GM18511 (cell line): ENCODE data around the gene SVOPL.
"Not testable (repeated sequence)": the region's sequence is repeated elsewhere in the genome, so short reads cannot be mapped to it uniquely, and the experiment has no call there.

ENCODE experiments used
- ATAC-seq: cut with Tn5 transposase; IDR thresholded peaks from one replicate; pipeline ENCODE4 v1.9.1; 2021; ENCODE audit warnings: mild to moderate bottlenecking, moderate library complexity; ENCODE audit not compliant: unreplicated experiment

The SVOPL gene

DNA sequence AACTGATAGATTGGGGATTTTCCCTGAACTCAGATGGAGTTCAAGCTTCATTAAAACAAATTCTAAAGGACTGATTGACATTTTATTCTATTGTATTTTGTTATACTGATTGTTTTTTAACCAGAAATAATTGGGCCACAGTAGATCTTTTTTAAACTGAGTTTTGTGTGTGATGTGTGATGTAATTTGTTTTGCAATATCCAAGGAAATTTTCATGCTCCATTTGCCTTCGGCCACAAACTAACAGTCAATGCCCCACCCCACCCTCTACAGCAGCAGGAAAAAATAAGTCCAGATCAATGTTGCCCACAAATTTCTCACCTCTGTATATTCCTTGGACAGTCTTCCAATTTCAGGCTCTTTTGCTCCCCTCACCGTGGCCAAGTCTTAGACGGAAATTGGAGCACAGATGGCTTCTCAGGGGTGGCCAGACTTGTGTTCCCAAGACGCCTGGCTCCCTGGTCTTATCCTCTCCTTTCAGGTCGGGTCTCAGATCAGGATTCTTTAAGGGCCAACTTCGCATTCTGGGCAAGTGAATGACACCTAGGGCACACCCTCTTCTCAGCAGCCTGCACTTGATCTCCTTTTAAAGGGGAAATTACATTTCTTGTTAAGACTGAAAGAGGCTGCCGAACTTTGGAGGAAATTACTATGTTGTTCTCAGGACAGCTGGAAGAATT lies at the start of gene SVOPL:
Gene SVOPL (minus strand): TSS at position 506 of the 680 bp plus-strand sequence. CDS start 22,317 bp downstream, outside the sequence.
- ATAC-seq: no peak

DNA sequence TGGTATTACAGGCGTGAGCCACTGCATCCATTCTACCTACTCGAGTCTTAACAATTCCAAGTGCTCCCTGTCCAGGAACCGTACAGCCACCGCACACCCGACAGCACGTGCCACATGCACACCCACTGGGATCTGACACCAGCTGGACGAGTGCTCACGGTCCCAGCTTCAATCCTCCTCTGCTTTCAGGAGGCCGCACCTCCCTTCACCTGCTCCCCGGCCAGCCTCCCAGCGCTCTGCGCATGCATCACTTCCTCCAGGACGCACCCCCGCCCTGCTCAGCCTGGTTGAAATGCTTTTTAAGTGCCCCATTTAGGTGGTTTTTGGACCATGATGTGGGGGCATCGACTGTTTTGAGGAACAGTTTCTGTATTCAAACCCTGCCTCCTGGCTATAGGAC lies 49.3 kb upstream of the SVOPL start:
- ATAC-seq: no peak

DNA sequence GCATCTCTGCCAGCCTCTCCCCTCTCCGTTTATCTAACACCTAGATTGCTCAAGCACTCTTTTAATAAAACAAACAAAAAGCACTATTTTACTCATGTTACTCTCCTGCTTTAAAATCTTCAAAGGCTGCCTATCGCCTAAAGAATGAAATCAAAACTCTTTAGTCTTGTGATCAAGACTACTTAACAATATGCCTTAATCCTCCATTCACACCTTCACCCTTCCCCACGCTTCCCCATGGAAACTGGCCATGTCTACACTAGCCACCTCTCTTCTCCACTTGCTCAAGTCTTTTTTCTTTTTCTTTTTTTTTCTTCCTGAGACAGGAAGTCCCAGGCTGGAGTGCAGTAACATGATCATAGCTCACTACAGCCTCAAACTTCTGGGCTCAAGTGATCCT lies 48.8 kb upstream of the SVOPL start:
- no peak for ATAC-seq

GRCh38 chr7:138748666-138749065 lies 47.5 kb upstream of the SVOPL start:
- ATAC-seq: no peak

DNA sequence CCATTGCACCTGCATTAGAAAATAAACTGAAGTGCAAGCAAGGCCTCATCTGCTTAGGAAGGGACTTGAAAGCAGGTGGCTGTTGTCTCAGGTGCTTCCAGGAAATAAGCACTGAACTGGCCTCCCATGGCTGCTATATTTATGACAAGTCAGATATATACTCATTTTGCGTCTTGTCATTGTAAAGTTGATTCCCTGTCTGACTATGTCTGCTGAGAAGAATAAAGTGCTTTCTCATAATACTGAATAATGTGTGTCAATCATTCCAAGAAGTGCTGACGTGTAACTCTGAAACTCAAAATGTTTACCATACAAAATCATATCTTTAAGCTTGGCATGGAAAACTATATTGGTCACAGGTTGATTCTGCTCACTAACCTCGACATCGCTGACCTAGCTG lies 44.9 kb upstream of the SVOPL start:
- no peak for ATAC-seq

DNA sequence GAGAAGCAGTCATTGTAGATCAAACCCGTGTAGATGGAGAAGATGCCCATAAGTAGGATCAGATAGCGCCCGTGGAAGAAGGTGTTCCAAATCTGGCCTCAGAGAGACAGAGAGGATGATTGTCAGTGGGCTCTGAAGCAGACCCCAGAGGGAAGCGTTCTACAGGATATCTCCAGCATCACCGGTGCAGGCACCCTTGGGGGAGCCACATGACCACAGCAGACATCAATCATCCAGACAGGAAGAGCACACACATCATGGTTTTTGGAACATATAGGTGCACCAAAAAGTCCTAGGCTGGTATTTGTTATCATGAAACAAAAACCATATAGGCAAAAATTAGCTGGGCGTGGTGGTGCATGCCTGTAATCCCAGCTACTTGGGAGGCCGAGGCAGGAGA lies 44.0 kb upstream of the SVOPL start:
- ATAC-seq: no peak

GRCh38 chr7:138741453-138741735 lies 40.2 kb upstream of the SVOPL start:
- no peak for ATAC-seq

DNA sequence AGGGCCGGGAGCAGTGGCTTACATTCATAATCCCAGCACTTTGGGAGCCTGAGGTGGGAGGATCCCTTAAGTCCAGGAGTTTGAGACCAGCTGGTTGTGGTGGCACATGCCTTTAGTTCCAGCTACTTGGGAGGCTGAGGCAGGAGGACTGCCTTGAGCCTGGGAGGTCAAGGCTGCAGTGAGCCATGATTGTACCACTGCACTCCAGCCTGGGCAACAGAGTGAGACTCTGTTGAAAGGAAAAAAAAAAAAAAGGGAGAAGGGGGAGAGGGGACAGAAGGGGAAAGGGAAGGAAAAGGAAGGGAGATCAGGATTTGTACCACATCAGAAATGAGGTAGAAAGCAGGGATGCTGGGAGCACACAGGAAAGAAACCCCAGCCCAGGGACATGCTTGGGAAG lies 38.7 kb upstream of the SVOPL start:
- ATAC-seq: no peak

GRCh38 chr7:138738551-138739335 lies 37.6 kb upstream of the SVOPL start:
- peak; percentile 86 for ATAC-seq

- no peak for ATAC-seq
These were observed 37.0 kb upstream of the SVOPL start for GRCh38 chr7:138738114-138738513.

DNA sequence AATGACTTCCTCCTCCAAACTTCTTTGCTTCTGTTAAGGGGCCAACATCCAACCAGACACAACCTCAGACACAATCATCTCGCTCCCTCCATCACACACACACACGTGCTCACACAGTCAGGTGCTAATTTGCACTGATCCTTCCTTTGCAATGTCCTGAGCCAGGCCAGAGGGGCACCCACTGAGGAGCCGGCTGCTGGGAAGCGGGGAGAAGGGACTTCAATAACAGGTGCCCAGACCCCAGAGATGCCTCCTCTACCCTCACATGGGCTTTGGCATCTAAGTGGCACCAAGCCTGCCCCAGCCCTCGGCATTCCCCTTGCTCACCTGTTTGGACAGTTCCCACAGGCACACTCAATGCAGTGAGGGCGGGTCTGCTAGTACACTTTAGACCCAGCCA lies 34.2 kb upstream of the SVOPL start:
- no peak for ATAC-seq

- not testable (repeated sequence) for ATAC-seq
These were observed 30.6 kb upstream of the SVOPL start for GRCh38 chr7:138731733-138732132.

DNA sequence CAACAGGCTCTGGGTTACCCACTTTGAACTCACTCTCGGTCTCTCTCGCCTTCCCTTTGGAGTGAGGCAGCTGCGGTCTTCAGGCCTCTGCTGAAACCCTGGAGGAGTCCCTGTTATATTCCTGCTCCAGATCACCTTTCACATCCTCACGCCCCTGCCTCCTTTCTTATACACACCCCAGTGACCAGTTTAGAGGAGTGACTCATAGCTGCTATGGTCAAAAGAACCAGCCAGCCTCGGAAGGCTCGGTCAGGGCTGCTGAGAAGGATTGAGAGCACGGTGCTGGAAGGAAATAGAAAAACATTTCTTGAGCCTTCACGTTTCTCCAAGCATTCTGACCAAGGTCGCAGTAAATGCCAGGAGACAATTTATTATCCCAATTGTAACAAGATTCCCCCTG lies 28.3 kb upstream of the SVOPL start:
- ATAC-seq: no peak

GRCh38 chr7:138727336-138728099 lies 26.4 kb upstream of the SVOPL start:
- no peak for ATAC-seq

- ATAC-seq: no peak
These were observed 25.1 kb upstream of the SVOPL start for GRCh38 chr7:138726288-138726687.

DNA sequence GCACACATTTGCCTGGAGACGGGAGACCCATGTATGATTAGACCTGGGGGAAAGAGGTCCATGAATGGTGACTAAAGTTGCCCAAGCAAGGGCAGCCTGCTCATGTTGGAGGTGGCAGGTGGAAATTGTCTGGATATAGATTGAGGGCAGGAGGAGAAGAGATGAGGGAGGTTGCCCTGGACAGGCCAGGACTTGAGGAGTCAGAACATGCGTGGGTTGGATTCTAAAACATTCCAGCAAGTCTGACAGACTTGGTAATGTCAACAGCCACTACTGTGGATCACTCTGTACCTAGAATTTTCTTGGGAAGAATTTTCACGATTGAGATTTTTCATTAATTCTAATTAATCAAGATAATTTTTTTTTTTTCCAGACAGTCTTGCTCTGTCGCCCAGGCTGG lies 19.1 kb upstream of the SVOPL start:
- no peak for ATAC-seq

DNA sequence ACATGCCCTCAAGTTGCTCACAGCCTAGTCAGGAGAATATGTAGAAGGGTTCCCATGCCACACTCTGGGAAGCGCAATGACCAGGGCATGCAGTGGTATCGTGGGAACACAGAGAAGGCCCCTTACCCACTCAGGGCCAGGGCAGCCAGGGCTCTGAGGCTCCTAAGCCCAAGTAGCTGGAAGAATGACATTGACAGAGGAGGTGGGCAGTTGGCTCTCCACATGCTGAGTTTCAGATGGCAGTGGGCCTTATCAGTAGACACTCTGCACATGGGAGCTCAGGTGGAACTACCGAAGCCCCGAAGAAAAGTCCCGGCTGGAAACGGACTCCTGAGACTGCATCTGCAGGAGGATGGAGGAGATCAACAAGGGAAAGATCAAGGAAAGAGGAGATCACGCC lies 15.7 kb upstream of the SVOPL start:
- ATAC-seq: no peak

- ATAC-seq: no peak
These were observed 12.0 kb upstream of the SVOPL start for GRCh38 chr7:138713191-138713590.

GRCh38 chr7:138712652-138713051 lies 11.5 kb upstream of the SVOPL start:
- no peak for ATAC-seq

GRCh38 chr7:138710536-138711385 lies 9.6 kb upstream of the SVOPL start:
- ATAC-seq: no peak

DNA sequence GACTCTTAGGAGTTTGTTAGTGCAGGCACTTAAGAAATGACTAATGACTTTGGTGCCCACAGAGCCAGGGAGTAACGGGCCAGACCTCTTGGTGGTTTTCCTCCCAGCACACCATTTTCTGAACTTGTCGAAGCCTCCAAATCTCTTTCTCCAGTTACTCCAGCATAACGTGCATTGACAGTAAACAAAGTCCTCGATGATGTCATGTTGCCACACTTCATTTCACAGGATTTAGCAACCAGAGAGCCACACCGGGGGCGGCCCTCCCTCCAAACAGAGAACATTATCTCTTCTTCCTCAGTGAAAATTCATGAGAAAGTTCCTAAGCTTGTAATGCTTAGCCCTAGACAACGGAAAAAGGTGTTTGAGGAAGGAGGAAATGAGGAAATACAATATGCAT lies 4.0 kb upstream of the SVOPL start:
- no peak for ATAC-seq
